HEK293 (cell line): ENCODE measurements around the gene UBB.

Experiments used
- ATF2 ChIP-seq: fragments of 450-650 bp; formaldehyde crosslinking; IDR thresholded peaks from 2 replicates; pipeline ENCODE4 v1.5.1; 2016; ENCODE audit warnings: missing biosample characterization, missing genetic modification characterization, low read depth
- CTCF ChIP-seq: fragments of 450-650 bp; formaldehyde crosslinking; IDR thresholded peaks from 2 replicates; pipeline ENCODE4 v1.5.1; 2016; ENCODE audit warnings: missing biosample characterization, missing genetic modification characterization
- PATZ1 ChIP-seq: fragments of 450-650 bp; formaldehyde crosslinking; IDR thresholded peaks from 2 replicates; pipeline ENCODE4 v1.5.1; 2016; ENCODE audit warnings: missing biosample characterization, missing genetic modification characterization
- ZBTB20 ChIP-seq: fragments of 450-650 bp; formaldehyde crosslinking; IDR thresholded peaks from 2 replicates; pipeline ENCODE4 v1.5.1; 2016; ENCODE audit warnings: missing biosample characterization, missing genetic modification characterization
- ZBTB21 ChIP-seq: fragments of 450-650 bp; formaldehyde crosslinking; IDR thresholded peaks from 2 replicates; pipeline ENCODE4 v1.5.1; 2017; ENCODE audit warnings: missing biosample characterization, missing genetic modification characterization
- ZIC2 ChIP-seq: fragments of 450-650 bp; formaldehyde crosslinking; IDR thresholded peaks from 2 replicates; pipeline ENCODE4 v1.5.1; 2016; ENCODE audit warnings: missing biosample characterization, missing genetic modification characterization
- ZNF324 ChIP-seq: fragments of 450-650 bp; formaldehyde crosslinking; IDR thresholded peaks from 2 replicates; pipeline ENCODE4 v1.5.1; 2016; ENCODE audit warnings: missing biosample characterization, missing genetic modification characterization
- ZNF350 ChIP-seq: fragments of 450-650 bp; formaldehyde crosslinking; IDR thresholded peaks from 2 replicates; pipeline ENCODE4 v1.5.0; 2017; ENCODE audit warnings: missing biosample characterization, mild to moderate bottlenecking, missing genetic modification characterization
- ZNF561 ChIP-seq: fragments of 450-650 bp; IDR thresholded peaks from 2 replicates; pipeline ENCODE4 v1.5.1; 2018; ENCODE audit warnings: missing biosample characterization, missing genetic modification characterization, borderline replicate concordance
- ZNF677 ChIP-seq: fragments of 450-650 bp; IDR thresholded peaks from 2 replicates; pipeline ENCODE4 v1.5.0; 2018; ENCODE audit warnings: missing biosample characterization, mild to moderate bottlenecking, missing genetic modification characterization, moderate library complexity
- ZSCAN18 ChIP-seq: fragments of 450-650 bp; formaldehyde crosslinking; IDR thresholded peaks from 2 replicates; pipeline ENCODE4 v1.5.1; 2016; ENCODE audit warnings: missing biosample characterization, missing genetic modification characterization

GRCh38 chr17:16352303-16352666, 28.6 kb upstream of the UBB start:
- TF ChIP-seq CTCF (tag by site-specific recombination) (no peak), ZNF561 (no peak), ZBTB20 (tag by site-specific recombination) (0 out of 2 replicates have a peak, but pooled peaks have one; percentile 54), ZNF350 (tag by site-specific recombination) (no peak), ZSCAN18 (tag by site-specific recombination) (no peak), PATZ1 (tag by site-specific recombination) (peak; percentile 65; the same call in 1 of the 2 replicates), ZIC2 (tag by site-specific recombination) (peak; percentile 92), ZNF677 (tag by site-specific recombination) (no peak), ATF2 (tag by site-specific recombination) (no peak), ZBTB21 (tag by site-specific recombination) (no peak), ZNF324 (tag by site-specific recombination) (no peak)
